ENCODE results near the gene USP2. TPM values are rescaled to one million over a fixed set of nuclear protein-coding genes. Genes with fewer than 3 reads are reported as not detected.

The USP2 gene
- total and polyA plus RNA-seq, 4 experiments from 2014 or later: 0.17 to 0.22 (median 0.21) TPM; not detected in 1

DNA sequence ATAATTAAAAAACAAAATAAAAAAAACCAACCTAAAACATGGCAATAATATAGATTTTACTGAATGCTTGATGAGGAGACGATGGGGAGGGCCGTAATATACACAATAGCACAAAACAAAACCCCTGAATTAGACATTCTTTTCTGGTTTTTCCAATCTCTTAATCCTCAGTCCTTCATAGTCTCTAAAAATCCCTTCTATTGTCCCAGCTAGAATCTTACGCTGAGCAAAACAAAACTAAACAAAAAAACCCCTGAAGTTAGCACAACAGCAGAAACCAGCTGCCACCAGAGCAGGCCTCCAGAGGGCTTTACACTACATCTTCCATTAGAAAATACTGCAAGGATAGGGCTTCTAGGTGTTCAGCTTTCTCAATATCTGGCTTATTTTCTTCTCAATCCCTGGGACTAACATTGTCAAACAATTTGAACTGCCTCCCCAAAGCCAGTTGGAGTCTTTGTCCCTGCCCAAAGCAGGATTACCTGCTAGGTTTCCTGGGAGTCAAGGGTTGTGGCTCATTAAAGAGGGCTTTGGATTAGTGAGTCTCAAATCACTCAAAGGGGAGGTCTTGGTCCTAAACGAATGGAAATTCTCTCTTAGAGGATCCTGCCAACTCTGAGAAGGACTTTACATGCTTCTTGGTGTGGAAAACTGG is 49.3 kb downstream of the USP2 start:
- H3K36me3 Mint-ChIP-seq: peaks cover 6 to 7% of the 10 kb centered on the region in 2 donors
- no peaks in the 10 kb centered on the region for H3K27me3 ChIP-seq (ENCODE audit: insufficient read depth, low read length)
- peaks cover 12 to 40% (median 27%) of the 10 kb centered on the region in 4 donors for H3K4me1 Mint-ChIP-seq
- no peak overlapping the region for H3K27ac ChIP-seq (ENCODE audit: low read depth, low read length)
- H3K4me3 Mint-ChIP-seq: peak overlapping the region in 7 of 8 donors; percentile 3 to 99 (median 77)
- POLR2A ChIA-PET (ENCODE audit: partially characterized antibody): no interaction called here
- H3K36me3 ChIP-seq (ENCODE audit: insufficient read depth, low read length): no peaks in the 10 kb centered on the region
- H3K4me1 ChIP-seq (ENCODE audit: insufficient read depth, low read length): peaks cover 18% of the 10 kb centered on the region
- H3K27me3 Mint-ChIP-seq: peaks cover 0 to 2% of the 10 kb centered on the region in 2 donors
- no peaks in the 10 kb centered on the region for H3K9me3 Mint-ChIP-seq
- peak overlapping the region in 4 of 7 donors; percentile 1 to 92 (median 50) for H3K27ac Mint-ChIP-seq
- H3K4me3 ChIP-seq (ENCODE audit: low read length in 2 of 2): no peak overlapping the region
- CTCF ChIA-PET (ENCODE audit: partially characterized antibody): interaction anchor here (0.6 to 9.8 kb wide), 2 partner anchors 7 to 49 kb away, joined by 3 to 146 read pairs; no protein-coding TSS in a partner anchor
- H3K9me3 ChIP-seq (ENCODE audit: control insufficient read depth in 1 of 2, low read length in 2 of 2): no peaks in the 10 kb centered on the region
- DNase-seq: no peak
- intact Hi-C loops (cut with micrococcal nuclease): no loop called here

DNA sequence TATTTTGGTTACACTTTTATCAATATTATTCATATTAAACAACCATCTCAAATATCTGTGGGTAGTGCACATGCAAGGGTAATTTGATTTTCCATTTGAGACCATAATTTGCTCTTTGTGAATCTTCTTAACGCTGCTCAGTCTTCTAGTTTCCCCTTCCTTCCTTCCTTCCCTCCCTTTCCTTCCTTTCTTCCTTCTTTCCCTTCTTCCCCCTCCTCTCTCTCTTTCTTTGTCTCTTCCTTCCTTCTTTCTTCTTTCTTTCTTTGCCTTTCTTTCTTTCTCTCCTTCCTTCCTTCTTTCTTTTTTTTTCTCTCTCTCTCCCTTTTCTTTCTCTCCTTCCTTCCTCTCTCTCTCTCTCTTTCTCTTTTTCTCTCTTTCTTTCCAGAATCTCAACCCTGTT is 51.3 kb downstream of the USP2 start:
- POLR2A ChIA-PET (ENCODE audit: partially characterized antibody): no interaction called here
- CTCF ChIA-PET (ENCODE audit: partially characterized antibody): interaction anchor here (11.0 kb wide), 1 partner anchor 5 kb away, joined by 146 read pairs; the partner anchor contains the start of gene RNF26

DNA sequence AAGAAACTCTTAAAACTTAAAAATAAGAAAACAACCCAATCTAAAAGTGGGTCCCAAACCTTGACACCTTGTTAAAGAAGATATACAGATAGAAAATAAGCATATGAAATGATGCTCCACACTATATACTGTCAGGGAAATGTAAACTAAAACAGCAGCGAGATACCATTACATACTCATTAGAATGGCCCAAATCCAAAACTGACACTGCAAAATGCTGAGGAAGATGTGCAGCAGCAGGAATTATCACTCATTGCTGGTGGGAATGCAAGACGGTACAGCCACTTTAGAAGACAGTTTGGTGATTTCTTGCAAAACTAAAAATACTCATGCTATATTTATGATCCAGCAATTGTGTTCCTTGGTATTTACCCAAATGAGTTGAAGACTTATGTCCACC is 52.2 kb downstream of the USP2 start:
- H3K4me1 ChIP-seq (ENCODE audit: insufficient read depth, low read length): peaks cover 4% of the 10 kb centered on the region
- intact Hi-C loops (cut with micrococcal nuclease): no loop called here
- no peaks in the 10 kb centered on the region for H3K36me3 ChIP-seq (ENCODE audit: insufficient read depth, low read length)
- H3K9me3 Mint-ChIP-seq: no peaks in the 10 kb centered on the region
- no peaks in the 10 kb centered on the region for H3K27me3 ChIP-seq (ENCODE audit: insufficient read depth, low read length)
- peaks cover 0 to 2% of the 10 kb centered on the region in 2 donors for H3K27me3 Mint-ChIP-seq
- POLR2A ChIA-PET (ENCODE audit: partially characterized antibody): no interaction called here
- H3K36me3 Mint-ChIP-seq: no peaks in the 10 kb centered on the region
- no peak for DNase-seq
- H3K27ac Mint-ChIP-seq: no peak overlapping the region
- no peak overlapping the region for H3K4me3 ChIP-seq (ENCODE audit: low read length in 2 of 2)
- H3K27ac ChIP-seq (ENCODE audit: low read depth, low read length): no peak overlapping the region
- H3K4me3 Mint-ChIP-seq: no peak overlapping the region
- CTCF ChIA-PET (ENCODE audit: partially characterized antibody): interaction anchor here (11.0 kb wide), 1 partner anchor 6 kb away, joined by 146 read pairs; the partner anchor contains the start of gene RNF26
- H3K9me3 ChIP-seq (ENCODE audit: control insufficient read depth in 1 of 2, low read length in 2 of 2): no peaks in the 10 kb centered on the region
- peaks cover 5 to 18% (median 11%) of the 10 kb centered on the region in 4 donors for H3K4me1 Mint-ChIP-seq

More for the DNA sequence above, 51.3 kb downstream of the USP2 start:
- intact Hi-C loops (cut with micrococcal nuclease): no loop called here
- Histone ChIP-seq H3K36me3 (ENCODE audit: insufficient read depth, low read length) (no peaks in the 10 kb centered on the region), H3K9me3 (ENCODE audit: control insufficient read depth in 1 of 2, low read length in 2 of 2) (no peaks in the 10 kb centered on the region), H3K4me3 (ENCODE audit: low read length in 2 of 2) (no peak overlapping the region), H3K27me3 (ENCODE audit: insufficient read depth, low read length) (no peaks in the 10 kb centered on the region), H3K27ac (ENCODE audit: low read depth, low read length) (no peak overlapping the region), H3K4me1 (ENCODE audit: insufficient read depth, low read length) (peaks cover 11% of the 10 kb centered on the region)
- Mint-ChIP-seq H3K27me3 (peaks cover 0 to 2% of the 10 kb centered on the region in 2 donors), H3K4me1 (peaks cover 9 to 25% (median 17%) of the 10 kb centered on the region in 4 donors), H3K27ac (peak overlapping the region in 1 of 7 donors; percentile 49), H3K4me3 (peak overlapping the region in 1 of 8 donors; percentile 54), H3K9me3 (no peaks in the 10 kb centered on the region), H3K36me3 (peaks cover 0 to 2% of the 10 kb centered on the region in 2 donors)
- DNase-seq: no peak

DNA sequence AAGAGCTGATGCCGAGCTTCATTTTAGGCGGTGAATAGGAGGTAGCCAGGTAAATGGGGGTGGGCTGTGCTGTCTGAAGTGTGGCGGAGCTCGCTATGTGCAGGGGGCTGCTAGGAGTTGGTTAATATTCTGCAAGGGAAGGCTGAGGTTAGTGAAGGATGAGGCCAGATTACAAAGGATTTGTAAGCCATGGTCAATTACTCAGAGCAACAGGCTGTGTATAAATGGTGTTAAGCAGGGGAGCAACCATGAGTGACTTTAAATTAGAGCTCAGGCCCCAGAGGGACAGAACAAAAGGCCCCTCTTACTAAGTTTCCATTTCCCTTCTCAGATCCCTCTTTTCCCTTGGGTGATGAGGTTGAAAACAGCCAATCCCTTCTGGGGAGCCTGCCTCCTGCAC is 57.3 kb downstream of the USP2 start:
- Mint-ChIP-seq H3K9me3 (no peaks in the 10 kb centered on the region), H3K27me3 (peaks cover 0 to 2% of the 10 kb centered on the region in 2 donors), H3K36me3 (no peaks in the 10 kb centered on the region), H3K4me1 (peaks cover 11 to 28% (median 19%) of the 10 kb centered on the region in 4 donors), H3K27ac (no peak overlapping the region), H3K4me3 (no peak overlapping the region)
- intact Hi-C loops (cut with micrococcal nuclease): loop anchor here (5.0 kb wide), 2 partner anchors 42 to 222 kb away; partner anchors contain the start of gene DPAGT1
- peaks cover 34% of the 10 kb centered on the region for H3K4me1 ChIP-seq (ENCODE audit: insufficient read depth, low read length)
- H3K27me3 ChIP-seq (ENCODE audit: insufficient read depth, low read length): no peaks in the 10 kb centered on the region
- H3K9me3 ChIP-seq (ENCODE audit: control insufficient read depth in 1 of 2, low read length in 2 of 2): no peaks in the 10 kb centered on the region
- ChIA-PET POLR2A (ENCODE audit: partially characterized antibody) (interaction anchor here (1.3 to 2.1 kb wide), 3 partner anchors 9 to 230 kb away, joined by 6 to 8 read pairs (median 6); partner anchors contain the start of gene RNF26), CTCF (ENCODE audit: partially characterized antibody) (interaction anchor here (0.6 to 11.0 kb wide), 37 partner anchors 9 to 1447 kb away, joined by 3 to 146 read pairs (median 4); partner anchors contain the start of genes C1QTNF5, CBL, NLRX1 and RNF26)
- no peak overlapping the region for H3K4me3 ChIP-seq (ENCODE audit: low read length in 2 of 2)
- no peaks in the 10 kb centered on the region for H3K36me3 ChIP-seq (ENCODE audit: insufficient read depth, low read length)
- H3K27ac ChIP-seq (ENCODE audit: low read depth, low read length): no peak overlapping the region
- DNase-seq: no peak

DNA sequence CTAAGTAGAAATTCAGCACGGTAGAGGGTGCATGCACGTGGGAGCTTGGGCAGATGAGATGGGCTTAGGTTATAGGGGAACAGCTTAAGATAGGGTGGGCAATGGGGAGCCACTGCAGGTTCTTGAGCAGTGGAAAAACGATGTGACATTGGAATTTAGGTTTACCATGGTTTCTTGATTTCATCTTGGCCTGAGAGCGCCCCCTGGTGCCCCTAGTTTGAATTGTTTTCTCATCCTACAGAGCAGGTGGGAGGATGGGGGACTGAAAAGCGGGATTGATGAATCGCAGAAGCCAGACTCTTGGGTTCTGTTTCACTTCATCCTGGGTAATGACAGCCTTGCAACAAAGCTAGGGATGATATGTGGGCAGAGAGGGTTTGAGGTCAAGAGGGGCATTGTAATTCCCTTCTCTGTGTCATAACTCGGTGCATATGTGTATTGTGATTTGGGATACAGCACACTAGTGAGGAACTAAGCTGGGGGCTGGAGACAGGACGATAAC is 57.9 kb downstream of the USP2 start:
- DNase-seq: peak; percentile 69 to 80 (median 74)
- H3K27ac Mint-ChIP-seq: peak overlapping the region in 3 of 7 donors; percentile 38 to 82 (median 47)
- Histone ChIP-seq H3K36me3 (ENCODE audit: insufficient read depth, low read length) (no peaks in the 10 kb centered on the region), H3K27ac (ENCODE audit: low read depth, low read length) (no peak overlapping the region), H3K27me3 (ENCODE audit: insufficient read depth, low read length) (no peaks in the 10 kb centered on the region), H3K4me3 (ENCODE audit: low read length in 2 of 2) (no peak overlapping the region), H3K4me1 (ENCODE audit: insufficient read depth, low read length) (peaks cover 40% of the 10 kb centered on the region), H3K9me3 (ENCODE audit: control insufficient read depth in 1 of 2, low read length in 2 of 2) (no peaks in the 10 kb centered on the region)
- peaks cover 16 to 34% (median 24%) of the 10 kb centered on the region in 4 donors for H3K4me1 Mint-ChIP-seq
- peaks cover 0 to 5% of the 10 kb centered on the region in 2 donors for H3K27me3 Mint-ChIP-seq
- CTCF ChIA-PET (ENCODE audit: partially characterized antibody): interaction anchor here (0.6 to 11.0 kb wide), 49 partner anchors 8 to 1446 kb away, joined by 3 to 146 read pairs (median 4); partner anchors contain the start of genes C1QTNF5, CBL, MFRP and NLRX1
- no peaks in the 10 kb centered on the region for H3K36me3 Mint-ChIP-seq
- peak overlapping the region in 4 of 8 donors; percentile 15 to 68 (median 40) for H3K4me3 Mint-ChIP-seq
- POLR2A ChIA-PET (ENCODE audit: partially characterized antibody): interaction anchor here (1.0 to 3.5 kb wide), 6 partner anchors 8 to 229 kb away, joined by 3 to 22 read pairs (median 6); partner anchors contain the start of genes CBL, NLRX1 and RNF26
- intact Hi-C loops (cut with micrococcal nuclease): loop anchor here (1.0 to 5.0 kb wide), 6 partner anchors 41 to 258 kb away; partner anchors contain the start of genes DPAGT1 and NLRX1
- no peaks in the 10 kb centered on the region for H3K9me3 Mint-ChIP-seq

DNA sequence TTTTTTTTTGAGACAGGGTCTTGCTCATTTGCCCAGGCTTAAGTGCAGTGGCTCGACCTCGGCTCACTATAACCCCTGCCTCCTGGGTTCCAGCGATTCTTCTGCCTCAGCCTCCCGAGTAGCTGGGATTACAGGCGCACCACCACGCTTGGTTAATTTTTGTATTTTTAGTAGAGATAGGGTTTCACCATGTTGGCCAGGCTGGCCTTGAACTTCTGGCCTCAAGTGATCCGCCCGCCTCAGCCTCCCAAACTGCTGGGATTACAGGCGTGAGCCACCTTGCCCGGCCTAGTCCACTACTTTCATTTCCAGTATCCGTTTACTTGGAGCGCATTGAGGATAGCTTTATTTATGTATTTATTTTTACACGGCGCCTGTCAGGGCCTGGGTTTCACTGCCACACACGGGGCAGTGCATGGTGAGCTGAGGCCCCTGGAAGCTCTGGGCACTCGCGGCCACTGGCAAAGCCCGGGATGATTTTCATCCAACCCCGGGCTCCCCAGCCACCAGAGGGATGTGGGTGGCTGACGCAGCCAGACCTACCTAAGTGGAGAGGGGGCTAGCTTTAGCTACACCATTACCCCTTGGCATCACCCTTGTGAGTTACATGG is 58.5 kb downstream of the USP2 start:
- Mint-ChIP-seq H3K27ac (peak overlapping the region in 2 of 7 donors; percentile 38 to 47), H3K4me3 (peak overlapping the region in 2 of 8 donors; percentile 41 to 63)
- POLR2A ChIA-PET (ENCODE audit: partially characterized antibody): interaction anchor here (1.0 to 3.5 kb wide), 6 partner anchors 8 to 229 kb away, joined by 3 to 22 read pairs (median 6); partner anchors contain the start of genes CBL, NLRX1 and RNF26

More for the DNA sequence above, 58.5 kb downstream of the USP2 start:
- no peaks in the 10 kb centered on the region for H3K27me3 ChIP-seq (ENCODE audit: insufficient read depth, low read length)
- Mint-ChIP-seq H3K4me1 (peaks cover 17 to 36% (median 27%) of the 10 kb centered on the region in 4 donors), H3K9me3 (no peaks in the 10 kb centered on the region), H3K27me3 (peaks cover 0 to 6% of the 10 kb centered on the region in 2 donors), H3K36me3 (no peaks in the 10 kb centered on the region)
- intact Hi-C loops (cut with micrococcal nuclease): loop anchor here (1.0 to 5.0 kb wide), 6 partner anchors 41 to 258 kb away; partner anchors contain the start of genes DPAGT1 and NLRX1
- no peak for DNase-seq
- no peak overlapping the region for H3K27ac ChIP-seq (ENCODE audit: low read depth, low read length)
- H3K36me3 ChIP-seq (ENCODE audit: insufficient read depth, low read length): no peaks in the 10 kb centered on the region
- H3K4me3 ChIP-seq (ENCODE audit: low read length in 2 of 2): no peak overlapping the region
- CTCF ChIA-PET (ENCODE audit: partially characterized antibody): interaction anchor here (0.7 to 11.0 kb wide), 44 partner anchors 8 to 1446 kb away, joined by 3 to 146 read pairs (median 4); partner anchors contain the start of genes CBL, MFRP, NLRX1 and RNF26
- H3K4me1 ChIP-seq (ENCODE audit: insufficient read depth, low read length): peaks cover 45% of the 10 kb centered on the region
- no peaks in the 10 kb centered on the region for H3K9me3 ChIP-seq (ENCODE audit: control insufficient read depth in 1 of 2, low read length in 2 of 2)

Data from CD4-positive, alpha-beta memory T cell (primary cell).